ENCODE data around the gene LCE7A. TPM values are rescaled to one million over a fixed set of nuclear protein-coding genes. Genes with fewer than 3 reads are reported as not detected.

The LCE7A gene, protein sequence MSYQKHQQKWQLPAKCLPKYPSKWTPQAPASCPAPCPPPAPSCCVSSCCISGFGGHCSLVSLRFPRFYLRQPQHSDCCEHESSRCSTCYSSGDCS
- total RNA-seq = not detected

DNA sequence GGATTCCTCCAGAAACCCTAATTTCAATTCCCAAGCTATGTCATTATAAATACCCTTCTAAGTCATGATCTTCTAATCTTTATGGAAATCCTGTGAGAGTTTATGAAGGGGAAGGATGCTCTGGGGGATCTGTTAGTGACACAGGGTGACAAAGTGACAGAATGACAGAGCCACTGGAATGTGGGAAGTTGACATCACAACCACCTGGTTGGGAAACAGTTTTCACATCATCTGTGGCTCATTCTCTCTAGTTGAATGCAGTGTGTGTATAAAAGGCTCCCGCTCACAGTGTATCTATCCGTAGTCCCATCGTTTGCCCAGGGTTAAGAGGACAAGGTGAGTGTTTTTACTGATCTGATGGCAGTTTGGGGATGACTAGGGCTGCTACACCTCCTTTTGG lies at the start of gene LCE7A:
TSS of gene LCE7A (plus strand) at position 301 of the 400 bp plus-strand sequence. CDS start 702 bp downstream, outside the sequence.
- Histone ChIP-seq H3K9me3 (no peaks in the 10 kb centered on the region), H3K4me3 (no peak within 1 kb of the TSS), H3K27ac (no peak within 1 kb of the TSS), H3K4me1 (no peaks in the 10 kb centered on the region), H3K27me3 (no peaks in the 10 kb centered on the region), H3K36me3 (no peaks in the 10 kb centered on the region)
- TF ChIP-seq, protein P1, sequence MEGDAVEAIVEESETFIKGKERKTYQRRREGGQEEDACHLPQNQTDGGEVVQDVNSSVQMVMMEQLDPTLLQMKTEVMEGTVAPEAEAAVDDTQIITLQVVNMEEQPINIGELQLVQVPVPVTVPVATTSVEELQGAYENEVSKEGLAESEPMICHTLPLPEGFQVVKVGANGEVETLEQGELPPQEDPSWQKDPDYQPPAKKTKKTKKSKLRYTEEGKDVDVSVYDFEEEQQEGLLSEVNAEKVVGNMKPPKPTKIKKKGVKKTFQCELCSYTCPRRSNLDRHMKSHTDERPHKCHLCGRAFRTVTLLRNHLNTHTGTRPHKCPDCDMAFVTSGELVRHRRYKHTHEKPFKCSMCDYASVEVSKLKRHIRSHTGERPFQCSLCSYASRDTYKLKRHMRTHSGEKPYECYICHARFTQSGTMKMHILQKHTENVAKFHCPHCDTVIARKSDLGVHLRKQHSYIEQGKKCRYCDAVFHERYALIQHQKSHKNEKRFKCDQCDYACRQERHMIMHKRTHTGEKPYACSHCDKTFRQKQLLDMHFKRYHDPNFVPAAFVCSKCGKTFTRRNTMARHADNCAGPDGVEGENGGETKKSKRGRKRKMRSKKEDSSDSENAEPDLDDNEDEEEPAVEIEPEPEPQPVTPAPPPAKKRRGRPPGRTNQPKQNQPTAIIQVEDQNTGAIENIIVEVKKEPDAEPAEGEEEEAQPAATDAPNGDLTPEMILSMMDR (IDR thresholded peaks at IDR 0.05) = no peak
- DNase-seq (ENCODE audit: low spot score in 2 of 2) = no peak
- intact Hi-C loops (cut with DNase I) = no loop called here

DNA sequence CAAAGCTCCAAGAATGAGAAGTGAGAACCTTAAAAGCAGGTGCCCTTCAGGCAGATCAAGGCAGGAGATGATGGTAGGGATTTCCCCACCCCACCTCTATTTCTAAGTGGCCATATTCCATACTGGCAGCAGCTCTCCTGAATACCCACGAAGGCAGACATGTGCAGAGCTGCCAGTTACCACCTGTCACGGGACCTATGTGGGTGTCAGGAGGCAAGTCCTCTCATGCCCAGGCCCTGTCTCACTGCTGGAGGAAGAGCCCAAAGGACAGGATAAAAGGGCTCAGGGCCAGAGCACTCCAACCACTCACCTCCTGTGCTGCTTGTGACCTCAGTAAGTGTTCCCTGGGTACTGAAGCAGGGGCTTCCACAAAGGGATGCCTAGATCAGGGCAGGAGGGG lies 48.7 kb upstream of the LCE7A start:
- intact Hi-C loops (cut with DNase I) = no loop called here
- H3K4me3 ChIP-seq = no peak overlapping the region
- TF ChIP-seq, protein P1 (IDR thresholded peaks at IDR 0.05) = no peak

DNA sequence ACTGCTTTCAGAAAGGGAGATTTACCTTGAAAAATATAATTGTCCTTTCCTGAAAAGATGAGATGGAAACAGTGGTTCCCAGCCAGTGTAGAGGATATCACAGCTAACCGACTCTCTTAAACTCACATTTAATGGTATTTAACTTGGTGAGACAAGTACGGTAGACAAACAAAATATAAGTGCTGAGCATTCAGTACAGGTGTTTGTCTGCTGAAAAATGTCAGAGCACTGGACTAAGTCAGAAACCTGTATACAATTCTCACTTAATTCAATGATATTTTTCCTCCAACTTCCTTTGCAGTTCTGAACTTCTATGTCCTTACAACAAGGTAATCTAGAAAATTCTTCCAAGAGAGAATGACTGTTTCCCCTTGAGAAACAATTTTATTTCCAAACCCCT lies 48.1 kb upstream of the LCE7A start, which contains the start of gene LCE1B:
TSS of gene LCE1B (plus strand) at position 301 of the 400 bp plus-strand sequence. CDS start 476 bp downstream, outside the sequence.
- no peak for DNase-seq (ENCODE audit: low spot score in 2 of 2)

More for the DNA sequence above, 48.7 kb upstream of the LCE7A start:
- Histone ChIP-seq H3K36me3 (no peaks in the 10 kb centered on the region), H3K27me3 (no peaks in the 10 kb centered on the region), H3K9me3 (no peaks in the 10 kb centered on the region), H3K4me1 (no peaks in the 10 kb centered on the region), H3K27ac (no peak overlapping the region)
- no peak for DNase-seq (ENCODE audit: low spot score in 2 of 2)

DNA sequence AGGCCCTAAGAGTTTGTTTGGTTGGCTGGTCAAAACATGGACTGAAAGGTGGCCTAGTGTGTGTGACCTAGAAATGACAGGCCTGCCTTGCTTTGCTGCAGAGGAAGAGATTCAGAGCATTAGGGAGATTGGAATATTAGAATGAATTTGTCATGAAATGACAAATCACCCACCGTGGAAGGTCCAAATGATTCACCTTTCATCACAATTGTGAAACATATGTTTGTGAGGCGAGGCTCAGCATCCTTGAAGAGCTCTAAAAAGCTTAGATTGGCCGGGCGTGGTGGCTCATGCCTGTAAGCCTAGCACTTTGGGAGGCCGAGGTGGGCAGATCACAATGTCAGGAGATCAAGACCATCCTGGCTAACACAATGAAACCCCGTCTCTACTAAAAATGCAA lies 42.5 kb upstream of the LCE7A start:
- Histone ChIP-seq H3K27ac (no peak overlapping the region), H3K27me3 (no peaks in the 10 kb centered on the region), H3K4me1 (no peaks in the 10 kb centered on the region), H3K4me3 (no peak overlapping the region), H3K36me3 (no peaks in the 10 kb centered on the region), H3K9me3 (no peaks in the 10 kb centered on the region)
- TF ChIP-seq, protein P1 (IDR thresholded peaks at IDR 0.05) = no peak
- no peak for DNase-seq (ENCODE audit: low spot score in 2 of 2)
- intact Hi-C loops (cut with DNase I) = no loop called here

More for the DNA sequence above, 48.1 kb upstream of the LCE7A start, which contains the start of gene LCE1B:
- intact Hi-C loops (cut with DNase I) = no loop called here
- TF ChIP-seq, protein P1 (IDR thresholded peaks at IDR 0.05) = no peak
- H3K4me1 ChIP-seq = no peaks in the 10 kb centered on the region
- no peaks in the 10 kb centered on the region for H3K27me3 ChIP-seq
- H3K27ac ChIP-seq = no peak within 1 kb of the TSS
- H3K4me3 ChIP-seq = no peak within 1 kb of the TSS
- no peaks in the 10 kb centered on the region for H3K36me3 ChIP-seq
- no peaks in the 10 kb centered on the region for H3K9me3 ChIP-seq

DNA sequence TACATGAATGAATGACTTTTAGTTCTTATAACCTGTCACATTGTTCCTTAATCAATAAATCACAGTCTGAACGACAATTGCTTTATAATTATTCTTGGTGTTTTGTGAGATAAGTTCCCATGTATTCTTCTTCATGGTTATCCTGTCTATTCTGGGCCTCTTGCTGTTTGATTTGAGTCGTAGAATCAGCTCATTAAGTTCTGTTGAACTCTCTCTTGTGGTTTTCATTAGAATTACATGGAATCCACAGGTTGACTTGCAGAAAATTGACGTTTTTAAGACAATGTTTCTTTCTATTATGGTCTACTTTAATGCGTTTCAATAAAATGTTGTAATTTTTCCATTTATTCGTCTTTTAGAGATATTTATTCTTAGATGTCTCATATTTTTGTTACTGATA lies 36.5 kb upstream of the LCE7A start:
- H3K4me3 ChIP-seq = no peak overlapping the region
- H3K36me3 ChIP-seq = no peaks in the 10 kb centered on the region
- no peaks in the 10 kb centered on the region for H3K27me3 ChIP-seq
- H3K9me3 ChIP-seq = no peaks in the 10 kb centered on the region
- H3K27ac ChIP-seq = no peak overlapping the region
- intact Hi-C loops (cut with DNase I) = no loop called here
- no peaks in the 10 kb centered on the region for H3K4me1 ChIP-seq
- TF ChIP-seq, protein P1 (IDR thresholded peaks at IDR 0.05) = no peak
- DNase-seq (ENCODE audit: low spot score in 2 of 2) = no peak

DNA sequence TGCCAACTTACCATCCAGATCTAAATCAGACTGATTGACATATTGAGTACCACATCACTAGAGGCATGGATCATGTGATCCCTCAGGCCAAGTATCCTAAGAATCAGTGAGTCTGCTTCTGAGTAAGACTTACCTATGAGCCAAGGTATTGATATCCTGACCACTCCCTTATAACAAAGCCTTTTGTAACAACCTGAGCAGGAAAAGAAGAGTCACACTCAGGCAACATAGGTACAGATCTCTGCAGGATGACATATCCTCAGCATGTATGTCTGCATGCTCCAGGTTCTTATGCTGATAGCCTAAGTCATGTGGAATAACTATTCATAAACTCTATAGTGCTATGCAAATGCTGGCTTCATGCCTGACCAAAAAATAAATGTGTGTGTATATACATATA lies 34.8 kb upstream of the LCE7A start:
- no peaks in the 10 kb centered on the region for H3K27me3 ChIP-seq
- TF ChIP-seq, protein P1 (IDR thresholded peaks at IDR 0.05) = no peak
- intact Hi-C loops (cut with DNase I) = no loop called here
- no peaks in the 10 kb centered on the region for H3K36me3 ChIP-seq
- H3K27ac ChIP-seq = no peak overlapping the region
- no peaks in the 10 kb centered on the region for H3K4me1 ChIP-seq
- no peak for DNase-seq (ENCODE audit: low spot score in 2 of 2)
- H3K9me3 ChIP-seq = no peaks in the 10 kb centered on the region
- no peak overlapping the region for H3K4me3 ChIP-seq
